Panc1 (cell line): ENCODE data around the gene TM2D3. TPM values are rescaled to one million over a fixed set of nuclear protein-coding genes. Genes with fewer than 3 reads are reported as not detected.

ENCODE experiments used
- ATAC-seq: fragments of 200-7000 bp; cut with Tn5 transposase; 2 replicates; pipeline ENCODE4 v1.9.1; 2020; ENCODE audit warnings: mild to moderate bottlenecking, moderate library complexity
- BruUV-seq: library from RNA; stranded (reverse); fragments of 400-500 nt; replicated peaks from 2 replicates; lab custom pipeline; 2021; lab: Mats Ljungman, UMichigan
- CTCF ChIA-PET: fragments of 300-600 bp; sonication (Branson Sonifier 250); formaldehyde crosslinking; loops from one replicate; lab custom pipeline; 2022; ENCODE audit warnings: antibody characterized with exemption; lab: Charles Lee
- POLR2A ChIA-PET: fragments of 300-600 bp; sonication (Branson Sonifier 250); formaldehyde crosslinking; loops from one replicate; lab custom pipeline; 2022; ENCODE audit warnings: antibody characterized with exemption; lab: Charles Lee
- DNase-seq: peaks from one replicate; pipeline ENCODE4 v3.0.0-alpha.2; 2010; ENCODE audit warnings: low read depth, low spot score
- H3K27ac ChIP-seq: 2 replicates; pipeline ENCODE4 v1.5.1; 2011; ENCODE audit warnings: mild to moderate bottlenecking, low read length, inconsistent platforms
- H3K27me3 ChIP-seq: fragments of 200-500 bp; sonication (Bioruptor generic); 2 replicates; pipeline ENCODE4 v1.6.0; 2014; ENCODE audit warnings: low read length, inconsistent platforms; ENCODE audit not compliant: control insufficient read depth, insufficient read depth
- H3K36me3 ChIP-seq: fragments of 200-500 bp; sonication (Bioruptor generic); 2 replicates; pipeline ENCODE4 v1.5.1; 2014; ENCODE audit warnings: inconsistent platforms, mild to moderate bottlenecking, low read length, moderate library complexity; ENCODE audit not compliant: control insufficient read depth, insufficient read depth
- H3K4me1 ChIP-seq: 2 replicates; pipeline ENCODE4 v1.5.1; 2011; ENCODE audit warnings: inconsistent platforms, mild to moderate bottlenecking, low read length, moderate library complexity; ENCODE audit not compliant: control insufficient read depth, insufficient read depth
- H3K4me3 ChIP-seq, 2 experiments: 2 replicates each; pipeline ENCODE4 v1.5.1; 2011 to 2012; ENCODE audit warnings: low read depth in 2 of 2, low read length in 2 of 2, mild to moderate bottlenecking in 2 of 2, inconsistent platforms in 1 of 2, moderate library complexity in 1 of 2
- H3K9me3 ChIP-seq: fragments of 200-500 bp; sonication (Bioruptor generic); 2 replicates; pipeline ENCODE4 v1.5.1; 2014; ENCODE audit warnings: low read depth, mild to moderate bottlenecking, inconsistent platforms, low read length, moderate library complexity; ENCODE audit not compliant: control insufficient read depth, insufficient read depth
- CTCF ChIP-seq: fragments of 450-650 bp; IDR thresholded peaks from 2 replicates; pipeline ENCODE4 v1.5.1; 2017; ENCODE audit warnings: mild to moderate bottlenecking
- POLR2AphosphoS5 ChIP-seq: IDR thresholded peaks from 2 replicates; pipeline ENCODE4 v1.6.1; 2012; ENCODE audit warnings: mild to moderate bottlenecking, low read depth, low read length, moderate library complexity
- REST ChIP-seq, 2 experiments: IDR thresholded peaks; 2 replicates each; pipeline ENCODE4 v1.6.1; 2011 to 2012; ENCODE audit warnings: low read depth in 2 of 2, control low read depth in 1 of 2, low read length in 1 of 2, mild to moderate bottlenecking in 1 of 2, moderate library complexity in 1 of 2; ENCODE audit not compliant: insufficient read depth in 1 of 2
- SIN3A ChIP-seq: IDR thresholded peaks from 2 replicates; pipeline ENCODE4 v1.6.1; 2012; ENCODE audit warnings: low read depth, mild to moderate bottlenecking, low read length, moderate library complexity, borderline replicate concordance; ENCODE audit not compliant: insufficient read depth
- TCF7L2 ChIP-seq: IDR thresholded peaks from 2 replicates; pipeline ENCODE4 v1.6.1; 2011; ENCODE audit warnings: mild to moderate bottlenecking, low read depth, low read length, inconsistent platforms
- in situ Hi-C: cut with HindIII; loops from 2 replicates; pipeline ENCODE4 v1.10.0; 2016; ENCODE audit warnings: low sequenced_read_pairs, low pct_unique_long_range_greater_than_20kb
- intact Hi-C: fragments of 100-400 bp; cut with micrococcal nuclease; formaldehyde crosslinking; loops from one replicate; pipeline ENCODE4 v1.10.0; 2022; ENCODE audit not compliant: unreplicated experiment
- total RNA-seq: library from RNA; stranded (reverse); gene quantifications from one replicate; pipeline ENCODE4 v1.2.1, GENCODE V29; 2021; ENCODE audit not compliant: unreplicated experiment

TM2D3 gene
- total RNA-seq, 1 experiment from 2014 or later: 53.4 TPM

GRCh38 chr15:101596633-101597032 lies 55.5 kb downstream of the TM2D3 start:
- TF ChIP-seq TCF7L2 (no peak), SIN3A (no peak), CTCF (no peak), REST (IDR thresholded peaks at IDR 0.05; ENCODE audit: insufficient read depth in 1 of 2, low read depth in 2 of 2, low read length in 1 of 2) (no peak), POLR2AphosphoS5 (no peak)
- in situ Hi-C loops (no loop called here), intact Hi-C loops (no loop called here)
- ChIA-PET POLR2A (no interaction called here), CTCF (no interaction called here)
- H3K9me3 ChIP-seq: no peaks in the 10 kb centered on the region
- DNase-seq (no peak), ATAC-seq (no peak)
- no TSS peak for BruUV-seq
- H3K27me3 ChIP-seq: peaks cover 9% of the 10 kb centered on the region; the same call in 1 of the 2 replicates
- no peaks in the 10 kb centered on the region for H3K36me3 ChIP-seq
- H3K4me3 ChIP-seq: no peak overlapping the region
- H3K4me1 ChIP-seq: no peaks in the 10 kb centered on the region
- H3K27ac ChIP-seq: no peak overlapping the region

Other genes with a start within 250 kb of the TM2D3 start
- gene PCSK6, start 162.7 kb downstream of the TM2D3 start, total RNA-seq: 10.6 TPM
- 12.4 TPM for gene TARS3, start 72.1 kb upstream of the TM2D3 start, total RNA-seq
- not detected for gene OR4F6, start 151.1 kb upstream of the TM2D3 start, total RNA-seq
- gene OR4F15, start 159.8 kb upstream of the TM2D3 start, total RNA-seq: not detected